Camera-type eye (tissue), 1 donor: ENCODE data around the gene NOL3. TPM values are rescaled to one million over a fixed set of nuclear protein-coding genes. Genes with fewer than 3 reads are reported as not detected.

Experiments
- total RNA-seq: library from RNA; depleted of rRNA; stranded (reverse); fragments of >200 nt; gene quantifications from one replicate; pipeline ENCODE4 v1.2.3, GENCODE V29; 2014

Gene NOL3
- 12.4 TPM for total RNA-seq

DNA sequence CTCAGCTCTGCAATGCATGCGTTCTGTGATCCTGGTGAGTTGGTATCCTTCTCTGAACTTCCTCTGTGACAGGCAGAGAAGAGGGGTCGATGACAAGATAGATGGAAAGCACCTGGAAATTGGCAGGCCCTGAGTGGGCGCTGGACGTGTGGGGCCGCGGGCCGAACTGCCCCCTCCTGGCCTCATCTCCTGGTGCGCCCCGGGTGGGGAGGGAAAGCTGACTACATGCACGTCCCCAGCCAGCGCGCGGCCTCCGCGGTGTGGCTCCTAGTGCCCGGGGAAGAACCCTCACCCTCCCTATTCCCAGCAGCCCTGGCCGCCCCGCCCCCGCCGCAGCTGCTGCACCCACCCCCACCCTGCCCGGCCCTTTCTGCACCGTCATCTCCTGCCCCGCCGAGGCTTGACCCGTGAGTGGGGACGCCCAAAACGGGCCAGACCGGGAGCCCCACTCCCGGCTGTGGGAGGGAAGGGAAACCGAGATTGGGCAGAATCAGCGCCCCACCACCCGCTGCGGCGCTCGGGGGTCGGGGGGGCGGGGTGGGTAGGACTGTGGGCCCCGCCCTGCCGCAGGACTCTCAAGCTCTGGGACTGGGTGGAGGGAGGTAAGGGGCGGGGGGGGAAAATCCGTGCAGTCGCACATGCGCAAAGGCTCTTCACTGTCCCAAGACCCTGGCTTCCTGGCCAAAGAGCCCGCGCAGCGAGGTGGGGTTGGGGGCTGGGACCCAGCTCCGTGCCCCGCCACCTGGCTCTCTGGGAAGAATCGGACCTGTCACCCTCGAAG, at the start of gene NOL3:
NOL3 (plus strand) TSS at position 371 of the 781 bp plus-strand sequence.

DNA sequence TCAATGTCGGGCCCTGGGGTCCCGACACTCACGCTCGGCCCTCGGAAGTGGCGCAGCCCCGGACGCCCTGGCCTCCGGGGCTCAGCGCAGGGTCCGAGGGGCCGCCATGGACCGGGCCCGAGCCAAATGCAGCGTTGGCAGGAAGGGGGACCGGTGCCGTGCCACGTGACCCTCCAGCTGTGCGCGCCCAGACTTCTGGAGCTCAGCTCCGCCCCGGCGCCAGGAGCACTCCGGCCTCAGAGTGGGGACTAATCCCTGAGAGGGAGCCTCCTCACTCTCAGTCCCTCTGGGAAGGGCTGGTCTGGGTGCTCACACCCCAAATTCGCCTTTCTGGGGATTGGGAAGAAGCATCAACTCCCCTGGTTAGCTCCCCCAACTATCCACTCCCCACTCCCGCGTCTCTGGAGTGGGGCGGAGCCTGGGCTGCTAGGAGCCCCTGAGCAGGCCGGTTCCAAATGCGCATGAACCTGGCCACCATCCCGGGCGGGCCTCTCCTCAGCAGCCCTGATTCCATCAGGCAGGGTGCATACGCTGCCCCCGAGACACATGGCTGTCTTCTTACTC, 19.4 kb upstream of the NOL3 start, which contains the start of gene B3GNT9:
B3GNT9 (minus strand) TSS at position 166 of the 564 bp plus-strand sequence. CDS start 513 bp downstream, outside the sequence.

DNA sequence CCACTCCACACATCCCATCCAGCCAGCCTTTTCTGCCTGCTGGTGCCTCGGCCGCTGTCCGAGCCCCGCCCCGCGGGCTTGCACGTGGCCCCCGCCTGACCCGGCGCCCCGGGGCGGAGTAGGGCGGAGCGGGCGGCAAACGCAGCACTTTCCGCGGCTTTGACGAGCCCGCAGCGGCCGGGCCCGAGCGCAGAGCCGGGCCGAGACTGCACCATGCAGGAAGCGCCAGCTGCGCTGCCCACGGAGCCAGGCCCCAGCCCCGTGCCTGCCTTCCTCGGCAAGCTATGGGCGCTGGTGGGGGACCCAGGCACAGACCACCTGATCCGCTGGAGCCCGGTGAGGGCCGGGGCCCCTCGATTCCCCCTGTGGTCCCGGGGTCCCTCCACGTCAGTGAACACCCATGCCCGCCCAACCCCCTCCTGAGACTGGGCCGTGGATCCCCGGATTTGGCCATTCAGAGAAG, 5.7 kb upstream of the NOL3 start, which contains the start of gene HSF4:
HSF4 (plus strand) TSS at position 147 of the 463 bp plus-strand sequence; CDS start at position 214, 67 bp downstream.

DNA sequence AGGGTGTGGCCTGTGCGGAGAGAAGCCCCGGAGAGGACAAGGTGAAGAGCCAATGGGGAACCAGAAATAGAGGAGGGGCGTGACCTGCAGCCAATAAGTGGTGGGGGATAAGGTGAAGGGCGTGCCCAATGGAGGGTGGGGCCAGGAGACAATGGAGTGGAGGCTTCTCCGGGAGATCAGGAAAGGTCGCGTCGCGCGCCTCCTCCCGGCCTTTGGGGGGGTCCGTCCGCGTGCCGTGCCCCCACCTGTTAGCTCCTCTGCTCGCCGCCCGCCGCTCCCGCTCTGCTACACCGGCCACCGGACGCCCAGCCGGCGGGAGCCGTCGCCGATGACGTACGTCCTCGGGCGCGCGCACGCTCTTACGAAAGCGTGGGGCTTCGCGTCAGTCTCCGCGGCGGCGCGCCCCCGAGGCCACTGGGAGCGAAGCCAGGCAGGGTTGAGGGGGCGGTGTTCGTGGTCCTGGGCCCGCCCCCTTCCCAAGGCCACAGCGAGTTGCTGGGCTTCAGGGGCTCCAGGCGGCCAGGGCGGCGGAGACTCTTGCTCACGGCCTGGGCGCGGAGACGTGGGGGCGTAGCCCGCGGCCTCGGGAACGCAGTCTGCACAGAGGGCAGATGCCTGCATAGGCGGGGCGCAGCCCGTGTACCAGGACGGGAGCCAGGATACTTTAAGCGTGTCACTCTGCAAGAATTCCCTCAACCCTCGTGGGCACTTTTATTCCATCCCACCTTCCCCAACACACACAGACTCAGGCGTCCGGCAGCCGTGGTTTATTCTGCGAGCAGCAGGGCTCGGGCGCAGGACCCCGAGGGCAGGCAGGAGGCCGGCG, 13.5 kb downstream of the NOL3 start, which contains the start of gene MATCAP1:
MATCAP1 (minus strand) TSS at position 337 of the 826 bp plus-strand sequence. CDS start 3,353 bp downstream, outside the sequence.

DNA sequence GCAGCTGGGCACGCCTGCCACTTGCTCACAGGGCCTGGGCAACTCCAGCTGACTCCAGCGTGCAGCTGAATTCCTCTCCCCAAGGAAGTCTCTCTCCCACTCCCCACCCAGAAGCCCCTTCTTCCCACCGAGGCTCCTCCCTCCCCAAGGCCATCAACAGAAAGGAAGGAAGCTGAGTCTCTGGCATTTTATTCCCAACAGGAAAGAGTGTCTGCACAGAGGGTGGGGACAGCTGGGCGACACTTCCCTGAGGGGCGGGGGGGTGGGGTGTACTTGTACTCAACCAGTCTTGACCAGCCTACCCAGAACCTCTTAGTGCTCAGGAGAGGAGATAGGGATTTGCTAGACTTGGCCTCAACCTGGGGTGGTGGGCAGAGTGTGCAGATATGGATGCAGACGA, 19.7 kb downstream of the NOL3 start, which contains the start of gene EXOC3L1:
EXOC3L1 (minus strand) TSS at position 96 of the 400 bp plus-strand sequence. CDS start 460 bp downstream, outside the sequence.

DNA sequence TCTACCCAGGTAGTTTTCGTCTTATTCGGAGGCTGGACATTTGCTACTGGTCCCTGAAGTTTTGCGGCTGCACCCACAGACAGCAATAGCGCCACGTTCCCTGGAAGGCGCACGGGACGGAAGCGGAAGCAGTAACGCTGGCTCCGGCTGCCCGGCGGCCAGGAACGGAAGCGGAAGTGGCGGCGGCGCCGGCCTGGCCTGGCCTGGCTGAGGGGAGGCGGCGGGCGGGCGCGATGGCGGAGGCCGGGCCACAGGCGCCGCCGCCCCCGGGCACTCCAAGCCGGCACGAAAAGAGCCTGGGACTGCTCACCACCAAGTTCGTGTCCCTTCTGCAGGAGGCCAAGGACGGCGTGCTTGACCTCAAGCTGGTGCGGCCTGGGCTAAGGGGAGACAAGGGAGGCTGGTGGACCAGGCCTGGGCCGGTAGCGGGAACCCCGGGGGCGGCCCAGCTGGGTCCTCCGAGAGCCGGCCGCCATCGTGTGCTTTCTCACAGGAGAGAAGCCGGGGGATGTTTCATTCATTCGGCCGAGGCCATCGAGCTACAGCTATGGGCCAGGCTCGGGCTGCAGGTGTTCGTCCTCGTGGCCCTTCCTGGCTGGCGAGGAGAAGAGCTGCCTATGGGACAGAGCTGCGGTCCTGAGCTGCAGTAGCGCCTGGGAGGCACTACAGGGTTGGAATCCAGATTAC, 21.8 kb downstream of the NOL3 start, which contains the start of gene E2F4:
E2F4 (plus strand) TSS at position 161 of the 687 bp plus-strand sequence; CDS start at position 234, 73 bp downstream.

DNA sequence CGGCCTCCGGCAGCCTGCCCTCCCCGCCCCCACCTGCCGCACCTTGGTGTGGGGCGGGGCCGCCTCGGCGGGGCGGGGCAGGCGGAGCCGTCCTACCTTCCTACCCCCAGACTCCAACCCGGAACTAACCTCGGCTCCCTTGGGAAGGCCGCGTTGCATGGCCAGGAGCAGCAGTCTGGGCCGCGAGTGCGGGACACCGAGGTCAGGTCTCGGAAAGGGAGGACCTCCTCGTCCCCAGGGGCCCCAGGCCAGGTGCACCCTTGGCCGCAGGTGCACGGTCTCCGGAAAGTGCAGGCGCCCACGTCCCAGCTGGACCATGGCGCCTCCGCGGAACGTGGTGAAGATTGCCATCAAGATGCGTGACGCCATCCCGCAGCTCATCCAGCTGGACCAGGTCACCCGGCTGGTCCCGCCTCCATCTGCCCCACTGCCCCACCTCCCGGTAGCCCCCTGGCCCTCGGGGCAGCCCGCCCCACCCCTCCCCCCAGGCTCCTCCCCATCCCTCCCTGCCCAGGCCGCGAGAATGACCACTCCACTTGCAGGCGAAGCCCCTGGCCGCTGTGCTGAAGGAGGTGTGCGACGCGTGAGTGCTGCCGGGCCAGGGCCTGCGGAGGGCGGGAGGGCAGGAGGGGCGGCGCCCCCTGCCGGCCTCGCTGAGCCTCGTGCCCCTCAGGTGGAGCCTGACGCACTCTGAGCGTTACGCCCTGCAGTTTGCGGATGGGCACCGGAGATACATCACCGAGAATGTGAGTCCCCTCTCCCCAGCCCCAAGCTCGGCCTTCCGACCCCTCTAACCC, 28.9 kb downstream of the NOL3 start, which contains the start of gene ELMO3:
ELMO3 (plus strand) TSS at position 121 of the 797 bp plus-strand sequence; CDS start at position 317, 196 bp downstream.

Other genes with a start within 250 kb of the NOL3 start
- 52.9 TPM for gene RRAD, start 245.0 kb upstream of the NOL3 start, total RNA-seq
- 87.1 TPM for gene CIAO2B, start 236.1 kb upstream of the NOL3 start, total RNA-seq
- 34.1 TPM for gene CES2, start 235.0 kb upstream of the NOL3 start, total RNA-seq
- gene CES3, start 209.3 kb upstream of the NOL3 start, total RNA-seq: 0.77 TPM
- gene CES4A, start 181.9 kb upstream of the NOL3 start, total RNA-seq: 8.9 TPM
- gene CBFB, start 141.4 kb upstream of the NOL3 start, total RNA-seq: 47.7 TPM
- gene PHAF1, start 60.6 kb upstream of the NOL3 start, total RNA-seq: 28.2 TPM
- gene B3GNT9, start 19.5 kb upstream of the NOL3 start, total RNA-seq: 26.2 TPM
- 6.3 TPM for gene TRADD, start 10.6 kb upstream of the NOL3 start, total RNA-seq
- 7.9 TPM for gene FBXL8, start 10.6 kb upstream of the NOL3 start, total RNA-seq
- gene HSF4, start 5.8 kb upstream of the NOL3 start, total RNA-seq: 33.2 TPM
- gene MATCAP1, start 13.4 kb downstream of the NOL3 start, total RNA-seq: 44.2 TPM
- gene EXOC3L1, start 19.6 kb downstream of the NOL3 start, total RNA-seq: 3.9 TPM
- 39.0 TPM for gene E2F4, start 21.6 kb downstream of the NOL3 start, total RNA-seq
- 1.4 TPM for gene ELMO3, start 28.6 kb downstream of the NOL3 start, total RNA-seq
- gene TMEM208, start 56.6 kb downstream of the NOL3 start, total RNA-seq: 26.4 TPM
- gene FHOD1, start 76.9 kb downstream of the NOL3 start, total RNA-seq: 13.1 TPM
- 1.0 TPM for gene SLC9A5, start 78.4 kb downstream of the NOL3 start, total RNA-seq
- 23.3 TPM for gene PLEKHG4, start 109.0 kb downstream of the NOL3 start, total RNA-seq
- gene KCTD19, start 156.2 kb downstream of the NOL3 start, total RNA-seq: 0.44 TPM
- gene LRRC36, start 156.3 kb downstream of the NOL3 start, total RNA-seq: 1.5 TPM
- gene TPPP3, start 223.0 kb downstream of the NOL3 start, total RNA-seq: 52.7 TPM
- 11.1 TPM for gene ZDHHC1, start 245.9 kb downstream of the NOL3 start, total RNA-seq